Measurements from ENCODE around the gene HRH1. TPM values are rescaled to one million over a fixed set of nuclear protein-coding genes. Genes with fewer than 3 reads are reported as not detected.

HRH1 gene
- total RNA-seq, 4 donors from 2014 or later: 1.8 to 16.3 (median 6.3) TPM

DNA sequence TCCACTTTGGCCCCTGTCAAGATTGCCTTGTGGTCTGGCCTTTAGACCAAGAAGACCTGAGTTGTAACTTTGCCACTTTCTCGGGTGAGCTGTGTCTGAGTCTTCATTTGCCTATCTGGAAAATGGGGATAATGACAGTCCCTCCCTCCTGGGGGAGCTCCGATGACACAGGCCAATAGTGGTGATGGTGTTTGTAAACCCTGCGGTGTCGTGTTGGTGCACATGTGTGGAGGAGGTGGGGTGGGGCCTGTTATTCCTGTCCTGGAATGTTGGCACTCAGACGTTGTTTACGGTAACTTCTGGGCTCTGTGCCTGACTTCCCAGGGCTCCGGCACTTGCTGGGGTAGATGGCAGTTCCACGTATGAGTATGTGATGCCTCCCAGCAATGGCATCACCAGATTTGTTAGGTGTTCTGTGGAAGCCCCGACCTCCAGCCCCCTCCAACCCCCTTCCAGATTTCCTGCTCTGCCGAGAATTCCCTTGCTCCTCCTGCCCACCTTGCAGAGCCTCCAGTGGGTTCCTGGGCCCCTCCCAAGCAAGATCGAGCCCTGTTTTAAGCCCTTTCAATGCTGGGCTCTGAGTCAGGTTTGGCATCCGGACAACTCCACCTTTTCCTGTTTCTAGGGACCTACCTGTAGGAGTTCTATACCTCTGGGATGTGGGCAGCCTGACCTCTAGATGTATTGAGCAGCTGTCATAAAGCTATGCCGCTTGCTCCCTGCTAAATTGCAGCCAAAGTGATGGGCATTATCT is 31.4 kb downstream of the HRH1 start:
- Histone ChIP-seq H3K27me3 (no peaks in the 10 kb centered on the region), H3K4me3 (no peak overlapping the region), H3K27ac (peak overlapping the region; percentile 56 to 70), H3K9me3 (no peaks in the 10 kb centered on the region), H3K4me1 (no peaks in the 10 kb centered on the region), H3K36me3 (no peaks in the 10 kb centered on the region)
- intact Hi-C loops (cut with DNase I; ENCODE audit: low total_unique reads): no loop called here
- DNase-seq: peak; percentile 67 to 80
- TF ChIP-seq, protein P1, sequence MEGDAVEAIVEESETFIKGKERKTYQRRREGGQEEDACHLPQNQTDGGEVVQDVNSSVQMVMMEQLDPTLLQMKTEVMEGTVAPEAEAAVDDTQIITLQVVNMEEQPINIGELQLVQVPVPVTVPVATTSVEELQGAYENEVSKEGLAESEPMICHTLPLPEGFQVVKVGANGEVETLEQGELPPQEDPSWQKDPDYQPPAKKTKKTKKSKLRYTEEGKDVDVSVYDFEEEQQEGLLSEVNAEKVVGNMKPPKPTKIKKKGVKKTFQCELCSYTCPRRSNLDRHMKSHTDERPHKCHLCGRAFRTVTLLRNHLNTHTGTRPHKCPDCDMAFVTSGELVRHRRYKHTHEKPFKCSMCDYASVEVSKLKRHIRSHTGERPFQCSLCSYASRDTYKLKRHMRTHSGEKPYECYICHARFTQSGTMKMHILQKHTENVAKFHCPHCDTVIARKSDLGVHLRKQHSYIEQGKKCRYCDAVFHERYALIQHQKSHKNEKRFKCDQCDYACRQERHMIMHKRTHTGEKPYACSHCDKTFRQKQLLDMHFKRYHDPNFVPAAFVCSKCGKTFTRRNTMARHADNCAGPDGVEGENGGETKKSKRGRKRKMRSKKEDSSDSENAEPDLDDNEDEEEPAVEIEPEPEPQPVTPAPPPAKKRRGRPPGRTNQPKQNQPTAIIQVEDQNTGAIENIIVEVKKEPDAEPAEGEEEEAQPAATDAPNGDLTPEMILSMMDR (IDR thresholded peaks at IDR 0.05): peak in 1 of 4 experiments; percentile 25
- TF ChIP-seq POLR2A (IDR thresholded peaks at IDR 0.05): no peak

DNA sequence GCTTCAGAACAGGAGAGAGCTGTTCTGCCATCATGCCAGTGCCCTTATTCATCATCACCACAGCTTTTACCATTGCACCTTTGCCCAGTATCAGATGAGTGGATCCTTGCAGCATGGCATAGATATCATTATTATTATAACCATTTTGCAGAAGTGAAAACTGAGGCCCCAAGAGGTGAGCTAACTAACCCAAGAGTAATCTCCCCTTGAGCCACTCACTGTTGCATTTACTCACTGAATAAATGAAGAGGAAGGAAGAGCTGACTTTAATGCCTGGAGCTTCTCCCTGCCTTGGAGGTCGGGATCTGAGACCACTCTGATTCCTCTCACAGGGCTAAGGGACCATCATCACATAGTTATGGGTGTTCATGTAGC is 32.0 kb downstream of the HRH1 start:
- Histone ChIP-seq H3K4me1 (no peaks in the 10 kb centered on the region), H3K27ac (peak overlapping the region; percentile 36 to 56), H3K4me3 (no peak overlapping the region), H3K9me3 (no peaks in the 10 kb centered on the region), H3K27me3 (no peaks in the 10 kb centered on the region), H3K36me3 (no peaks in the 10 kb centered on the region)
- intact Hi-C loops (cut with DNase I; ENCODE audit: low total_unique reads): no loop called here
- no peak for DNase-seq
- TF ChIP-seq POLR2A (IDR thresholded peaks at IDR 0.05): no peak
- TF ChIP-seq, protein P1 (IDR thresholded peaks at IDR 0.05): no peak

DNA sequence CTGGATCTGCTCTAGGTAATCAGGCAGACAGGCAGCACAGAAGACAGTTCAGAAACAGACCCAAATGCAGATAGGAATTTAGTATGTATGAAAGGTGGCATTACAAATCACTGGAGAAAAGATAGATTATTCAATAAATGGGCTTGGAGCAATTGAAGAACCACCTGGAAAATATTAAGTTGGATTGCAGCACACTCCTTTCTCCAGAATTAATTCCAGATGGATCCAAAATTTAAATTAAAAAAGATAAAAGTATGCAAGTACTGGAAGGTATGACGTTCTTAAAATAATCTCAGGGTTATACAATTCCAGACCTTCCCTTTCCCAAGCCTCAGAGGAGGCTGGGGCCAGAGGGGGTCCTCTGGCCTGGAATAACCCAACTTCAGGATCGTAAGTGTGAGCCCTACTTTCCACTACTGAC is 32.5 kb downstream of the HRH1 start:
- Histone ChIP-seq H3K27me3 (no peaks in the 10 kb centered on the region), H3K27ac (peak overlapping the region; percentile 36 to 56), H3K4me3 (no peak overlapping the region), H3K9me3 (no peaks in the 10 kb centered on the region), H3K4me1 (no peaks in the 10 kb centered on the region), H3K36me3 (no peaks in the 10 kb centered on the region)
- no peak for TF ChIP-seq POLR2A (IDR thresholded peaks at IDR 0.05)
- TF ChIP-seq, protein P1 (IDR thresholded peaks at IDR 0.05): no peak
- intact Hi-C loops (cut with DNase I; ENCODE audit: low total_unique reads): no loop called here
- no peak for DNase-seq

DNA sequence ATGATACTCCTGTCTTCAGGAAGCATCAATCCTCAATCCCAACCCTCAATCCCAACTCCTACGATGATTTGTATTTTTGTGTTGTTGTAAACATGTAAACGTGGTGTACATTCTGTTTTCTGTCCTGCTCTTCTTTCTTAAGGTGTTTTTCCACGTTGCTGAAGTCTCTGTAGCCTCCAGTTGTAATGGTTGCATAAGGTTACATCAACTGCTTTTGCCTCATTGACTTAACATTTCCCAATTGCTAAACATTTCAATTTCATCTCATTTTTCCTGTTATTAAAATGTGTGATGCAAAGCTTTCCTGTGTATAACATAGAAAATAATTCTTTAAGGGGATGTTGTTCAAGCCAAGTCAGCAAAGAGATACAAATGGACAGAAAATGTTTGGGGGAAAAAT is 33.4 kb downstream of the HRH1 start:
- DNase-seq: no peak
- no peak overlapping the region for H3K27ac ChIP-seq
- H3K9me3 ChIP-seq: no peaks in the 10 kb centered on the region
- H3K4me3 ChIP-seq: no peak overlapping the region
- H3K4me1 ChIP-seq: no peaks in the 10 kb centered on the region
- H3K27me3 ChIP-seq: no peaks in the 10 kb centered on the region
- intact Hi-C loops (cut with DNase I; ENCODE audit: low total_unique reads): no loop called here
- TF ChIP-seq POLR2A (IDR thresholded peaks at IDR 0.05): no peak
- TF ChIP-seq, protein P1 (IDR thresholded peaks at IDR 0.05): no peak
- no peaks in the 10 kb centered on the region for H3K36me3 ChIP-seq

DNA sequence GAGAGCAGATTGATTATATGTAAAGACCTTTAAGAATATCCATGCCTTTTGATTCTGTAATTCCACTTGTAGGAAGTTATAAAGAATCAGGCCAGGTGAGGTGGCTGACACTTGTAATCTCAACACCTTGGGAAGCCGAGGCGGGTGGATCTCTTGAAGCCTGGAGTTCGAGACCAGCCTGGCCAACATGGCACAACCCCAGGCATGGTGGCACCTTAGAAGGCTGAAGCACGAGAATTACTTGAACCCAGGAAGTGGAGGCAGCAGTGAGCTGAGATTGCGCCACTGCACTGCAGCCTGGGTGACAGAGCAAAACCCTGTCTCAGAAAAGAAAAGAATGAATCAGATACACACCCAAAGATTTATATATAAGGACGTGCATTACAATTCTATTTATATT is 33.9 kb downstream of the HRH1 start:
- intact Hi-C loops (cut with DNase I; ENCODE audit: low total_unique reads): no loop called here
- DNase-seq: no peak
- Histone ChIP-seq H3K4me1 (no peaks in the 10 kb centered on the region), H3K4me3 (no peak overlapping the region), H3K27me3 (no peaks in the 10 kb centered on the region), H3K9me3 (no peaks in the 10 kb centered on the region), H3K27ac (no peak overlapping the region), H3K36me3 (no peaks in the 10 kb centered on the region)
- TF ChIP-seq POLR2A (IDR thresholded peaks at IDR 0.05): no peak
- TF ChIP-seq, protein P1 (IDR thresholded peaks at IDR 0.05): no peak

Measured in uterus (tissue), 4 donors.